ENCODE measurements around the gene CRYL1.

DNA sequence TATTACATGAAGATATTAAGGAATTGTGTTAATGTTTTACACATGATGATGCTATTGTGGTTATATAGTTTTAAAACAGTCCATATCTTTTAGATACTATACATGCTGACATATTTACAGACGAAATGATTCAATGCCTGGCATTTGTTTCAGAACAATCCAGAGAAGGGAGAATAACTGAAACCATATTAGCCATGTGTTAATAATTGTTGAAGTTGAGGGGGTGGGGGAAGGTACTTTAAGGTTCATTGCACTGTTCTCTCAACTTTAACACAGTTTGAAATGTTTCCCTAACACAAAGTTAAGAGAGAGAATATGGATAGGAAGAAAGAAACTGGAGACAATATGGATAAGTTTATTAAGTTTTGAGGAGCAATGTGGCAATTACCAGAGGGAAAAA lies 5.8 kb downstream of the CRYL1 start:
- no peak for TF ChIP-seq CEBPB (IDR thresholded peaks at IDR 0.05)
- TF ChIP-seq, protein P1, sequence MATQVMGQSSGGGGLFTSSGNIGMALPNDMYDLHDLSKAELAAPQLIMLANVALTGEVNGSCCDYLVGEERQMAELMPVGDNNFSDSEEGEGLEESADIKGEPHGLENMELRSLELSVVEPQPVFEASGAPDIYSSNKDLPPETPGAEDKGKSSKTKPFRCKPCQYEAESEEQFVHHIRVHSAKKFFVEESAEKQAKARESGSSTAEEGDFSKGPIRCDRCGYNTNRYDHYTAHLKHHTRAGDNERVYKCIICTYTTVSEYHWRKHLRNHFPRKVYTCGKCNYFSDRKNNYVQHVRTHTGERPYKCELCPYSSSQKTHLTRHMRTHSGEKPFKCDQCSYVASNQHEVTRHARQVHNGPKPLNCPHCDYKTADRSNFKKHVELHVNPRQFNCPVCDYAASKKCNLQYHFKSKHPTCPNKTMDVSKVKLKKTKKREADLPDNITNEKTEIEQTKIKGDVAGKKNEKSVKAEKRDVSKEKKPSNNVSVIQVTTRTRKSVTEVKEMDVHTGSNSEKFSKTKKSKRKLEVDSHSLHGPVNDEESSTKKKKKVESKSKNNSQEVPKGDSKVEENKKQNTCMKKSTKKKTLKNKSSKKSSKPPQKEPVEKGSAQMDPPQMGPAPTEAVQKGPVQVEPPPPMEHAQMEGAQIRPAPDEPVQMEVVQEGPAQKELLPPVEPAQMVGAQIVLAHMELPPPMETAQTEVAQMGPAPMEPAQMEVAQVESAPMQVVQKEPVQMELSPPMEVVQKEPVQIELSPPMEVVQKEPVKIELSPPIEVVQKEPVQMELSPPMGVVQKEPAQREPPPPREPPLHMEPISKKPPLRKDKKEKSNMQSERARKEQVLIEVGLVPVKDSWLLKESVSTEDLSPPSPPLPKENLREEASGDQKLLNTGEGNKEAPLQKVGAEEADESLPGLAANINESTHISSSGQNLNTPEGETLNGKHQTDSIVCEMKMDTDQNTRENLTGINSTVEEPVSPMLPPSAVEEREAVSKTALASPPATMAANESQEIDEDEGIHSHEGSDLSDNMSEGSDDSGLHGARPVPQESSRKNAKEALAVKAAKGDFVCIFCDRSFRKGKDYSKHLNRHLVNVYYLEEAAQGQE (IDR thresholded peaks at IDR 0.05; ENCODE audit: low read depth), result no peak
- no peak for TF ChIP-seq FOXM1 (IDR thresholded peaks at IDR 0.05; ENCODE audit: borderline replicate concordance, low read depth)
- TF ChIP-seq, protein P2, sequence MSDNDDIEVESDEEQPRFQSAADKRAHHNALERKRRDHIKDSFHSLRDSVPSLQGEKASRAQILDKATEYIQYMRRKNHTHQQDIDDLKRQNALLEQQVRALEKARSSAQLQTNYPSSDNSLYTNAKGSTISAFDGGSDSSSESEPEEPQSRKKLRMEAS (IDR thresholded peaks at IDR 0.05), result no peak
- no peak for TF ChIP-seq EP300 (IDR thresholded peaks at IDR 0.05; ENCODE audit: borderline replicate concordance)
- no peak for TF ChIP-seq TEAD4 (IDR thresholded peaks at IDR 0.05)
- no peak for TF ChIP-seq YY1 (IDR thresholded peaks at IDR 0.05; ENCODE audit: low read depth)
- TF ChIP-seq TAF1 (IDR thresholded peaks at IDR 0.05; ENCODE audit: low read depth), result no peak
- TF ChIP-seq CREB1 (IDR thresholded peaks at IDR 0.05; ENCODE audit: low read depth), result no peak
- TF ChIP-seq, protein P3, sequence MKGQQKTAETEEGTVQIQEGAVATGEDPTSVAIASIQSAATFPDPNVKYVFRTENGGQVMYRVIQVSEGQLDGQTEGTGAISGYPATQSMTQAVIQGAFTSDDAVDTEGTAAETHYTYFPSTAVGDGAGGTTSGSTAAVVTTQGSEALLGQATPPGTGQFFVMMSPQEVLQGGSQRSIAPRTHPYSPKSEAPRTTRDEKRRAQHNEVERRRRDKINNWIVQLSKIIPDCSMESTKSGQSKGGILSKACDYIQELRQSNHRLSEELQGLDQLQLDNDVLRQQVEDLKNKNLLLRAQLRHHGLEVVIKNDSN (IDR thresholded peaks at IDR 0.05), result no peak
- TF ChIP-seq ZBTB7A (IDR thresholded peaks at IDR 0.05; ENCODE audit: low read depth), result no peak
- no peak for TF ChIP-seq RAD21 (IDR thresholded peaks at IDR 0.05; ENCODE audit: low read depth)
- no peak for TF ChIP-seq TCF12 (IDR thresholded peaks at IDR 0.05; ENCODE audit: low read depth)
- TF ChIP-seq NFIC (IDR thresholded peaks at IDR 0.05), result no peak
